ENCODE measurements around the gene HECTD1.
"Not testable (repeated sequence)": the region's sequence is repeated elsewhere in the genome, so short reads cannot be mapped to it uniquely, and the experiment has no call there.

HECTD1 gene

GRCh38 chr14:31192544-31192943, 15.0 kb downstream of the HECTD1 start:
- DNase-seq, result not testable (repeated sequence)

- no peak for DNase-seq
Measured at GRCh38 chr14:31190717-31191263, 16.8 kb downstream of the HECTD1 start.

GRCh38 chr14:31190219-31190603, 17.4 kb downstream of the HECTD1 start:
- DNase-seq, result no peak

GRCh38 chr14:31189346-31190218, 18.0 kb downstream of the HECTD1 start:
- DNase-seq, result no peak

GRCh38 chr14:31188744-31189143, 18.8 kb downstream of the HECTD1 start:
- no peak for DNase-seq

- DNase-seq, result not testable (repeated sequence)
Measured at GRCh38 chr14:31182016-31182415, 25.6 kb downstream of the HECTD1 start.

- DNase-seq, result no peak
Measured at GRCh38 chr14:31181271-31181670, 26.3 kb downstream of the HECTD1 start.

GRCh38 chr14:31180299-31181051, 27.1 kb downstream of the HECTD1 start:
- DNase-seq, result no peak

GRCh38 chr14:31174433-31174832, 33.2 kb downstream of the HECTD1 start:
- no peak for DNase-seq

- no peak for DNase-seq
Measured at GRCh38 chr14:31173120-31173837, 34.3 kb downstream of the HECTD1 start.

- DNase-seq, result no peak
Measured at GRCh38 chr14:31172084-31172483, 35.5 kb downstream of the HECTD1 start.

- no peak for DNase-seq
Measured at GRCh38 chr14:31170411-31170810, 37.2 kb downstream of the HECTD1 start.

- no peak for DNase-seq
Measured at GRCh38 chr14:31169877-31170276, 37.7 kb downstream of the HECTD1 start.

- DNase-seq, result no peak
Measured at GRCh38 chr14:31167032-31167431, 40.6 kb downstream of the HECTD1 start.

- no peak for DNase-seq
Measured at GRCh38 chr14:31166271-31166561, 41.4 kb downstream of the HECTD1 start.

GRCh38 chr14:31164115-31164514, 43.5 kb downstream of the HECTD1 start:
- no peak for DNase-seq

- no peak for DNase-seq
Measured at GRCh38 chr14:31162910-31163649, 44.5 kb downstream of the HECTD1 start.

GRCh38 chr14:31161274-31161673, 46.3 kb downstream of the HECTD1 start:
- no peak for DNase-seq

- DNase-seq, result no peak
Measured at GRCh38 chr14:31159682-31160296, 47.8 kb downstream of the HECTD1 start.

GRCh38 chr14:31154956-31155355, 52.6 kb downstream of the HECTD1 start:
- DNase-seq, result no peak

- no peak for DNase-seq
Measured at GRCh38 chr14:31142455-31143087, 65.0 kb downstream of the HECTD1 start.
